ENCODE measurements around the gene PAK4. TPM values are rescaled to one million over a fixed set of nuclear protein-coding genes. Genes with fewer than 3 reads are reported as not detected.

Gene PAK4
- polyA plus RNA-seq, 2 donors: 39.8 to 43.1 TPM

DNA sequence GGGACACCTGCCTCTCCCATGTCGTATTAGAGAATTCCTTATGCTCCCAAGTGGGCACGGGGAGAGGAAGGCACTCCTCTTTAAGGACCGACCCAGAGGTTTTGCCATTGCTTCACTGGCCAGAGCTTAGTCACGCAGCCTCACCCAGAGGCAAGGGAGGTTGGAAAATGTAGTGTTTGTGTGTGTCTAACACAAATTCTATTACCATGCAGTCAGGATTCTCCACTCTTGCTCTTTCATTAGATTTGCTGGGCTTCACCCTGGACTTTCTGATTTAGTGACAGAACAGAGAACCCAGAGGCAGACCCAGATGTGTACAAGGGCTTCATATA, 56.6 kb downstream of the PAK4 start:
- H3K4me1 ChIP-seq (ENCODE audit: control insufficient read depth in 2 of 2, insufficient read depth in 2 of 2, low read length in 1 of 2): no peaks in the 10 kb centered on the region
- no peaks in the 10 kb centered on the region for H3K9me3 ChIP-seq (ENCODE audit: control insufficient read depth in 2 of 2, insufficient read depth in 1 of 2, low read depth in 1 of 2, low read length in 1 of 2)
- no peak overlapping the region for H3K27ac ChIP-seq (ENCODE audit: low read depth in 2 of 2, low read length in 1 of 2)
- WGBS, 2 donors: 73 to 78% methylated on average over 4 of the region's 4 CpGs
- H3K4me3 ChIP-seq (ENCODE audit: low read depth in 1 of 2, low read length in 2 of 2): no peak overlapping the region
- peaks cover 11 to 26% of the 10 kb centered on the region in 2 donors for H3K36me3 ChIP-seq (ENCODE audit: control insufficient read depth in 2 of 2, insufficient read depth in 2 of 2, low read length in 1 of 2)
- no peaks in the 10 kb centered on the region for H3K27me3 ChIP-seq (ENCODE audit: control insufficient read depth in 1 of 2, insufficient read depth in 2 of 2, low read length in 2 of 2)

DNA sequence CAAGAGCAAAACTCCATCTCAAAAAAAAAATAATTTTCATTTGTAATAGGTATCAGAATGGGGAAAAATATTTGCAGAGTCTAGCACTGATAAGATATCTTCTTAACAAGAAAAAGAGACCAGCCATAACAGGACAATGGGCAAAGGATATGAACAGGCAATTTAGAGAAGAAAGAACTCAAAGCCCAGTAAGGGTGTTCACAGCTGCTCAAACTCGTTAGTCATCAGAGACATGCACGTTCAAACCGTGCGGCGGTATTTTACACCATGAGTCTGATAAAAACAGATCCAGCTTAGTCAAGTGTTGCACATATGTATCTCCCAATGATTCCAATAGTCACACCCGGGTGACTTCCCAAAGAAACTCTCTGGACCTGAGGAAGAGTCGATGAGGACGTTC, 57.5 kb downstream of the PAK4 start:
- Histone ChIP-seq H3K4me1 (ENCODE audit: control insufficient read depth in 2 of 2, insufficient read depth in 2 of 2, low read length in 1 of 2) (no peaks in the 10 kb centered on the region), H3K36me3 (ENCODE audit: control insufficient read depth in 2 of 2, insufficient read depth in 2 of 2, low read length in 1 of 2) (peaks cover 6 to 18% of the 10 kb centered on the region in 2 donors), H3K9me3 (ENCODE audit: control insufficient read depth in 2 of 2, insufficient read depth in 1 of 2, low read depth in 1 of 2, low read length in 1 of 2) (no peaks in the 10 kb centered on the region), H3K27ac (ENCODE audit: low read depth in 2 of 2, low read length in 1 of 2) (no peak overlapping the region), H3K27me3 (ENCODE audit: control insufficient read depth in 1 of 2, insufficient read depth in 2 of 2, low read length in 2 of 2) (no peaks in the 10 kb centered on the region), H3K4me3 (ENCODE audit: low read depth in 1 of 2, low read length in 2 of 2) (no peak overlapping the region)
- WGBS, 2 donors: 74 to 81% methylated on average over 8 of the region's 8 CpGs

DNA sequence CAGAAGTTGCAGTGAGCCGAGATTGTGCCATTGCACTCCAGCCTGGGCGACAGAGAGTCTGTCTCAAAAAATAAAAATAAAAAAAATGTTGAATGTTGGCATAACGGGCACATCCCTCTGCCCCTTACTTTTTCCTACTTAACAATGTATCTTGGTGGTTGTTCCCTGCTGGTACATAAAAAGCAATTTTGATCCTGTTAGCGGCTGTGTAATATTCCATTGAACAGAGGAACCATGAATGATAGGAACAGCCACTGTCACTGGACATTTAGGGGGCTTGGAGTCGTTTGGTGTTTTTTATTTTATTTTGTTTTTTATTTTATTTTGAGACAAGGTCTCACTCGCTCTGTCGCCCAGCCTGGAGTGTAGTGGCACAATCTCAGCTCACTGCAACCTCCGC, 60.8 kb downstream of the PAK4 start:
- Histone ChIP-seq H3K9me3 (ENCODE audit: control insufficient read depth in 2 of 2, insufficient read depth in 1 of 2, low read depth in 1 of 2, low read length in 1 of 2) (no peaks in the 10 kb centered on the region), H3K27ac (ENCODE audit: low read depth in 2 of 2, low read length in 1 of 2) (no peak overlapping the region), H3K4me1 (ENCODE audit: control insufficient read depth in 2 of 2, insufficient read depth in 2 of 2, low read length in 1 of 2) (no peaks in the 10 kb centered on the region), H3K27me3 (ENCODE audit: control insufficient read depth in 1 of 2, insufficient read depth in 2 of 2, low read length in 2 of 2) (no peaks in the 10 kb centered on the region), H3K4me3 (ENCODE audit: low read depth in 1 of 2, low read length in 2 of 2) (no peak overlapping the region), H3K36me3 (ENCODE audit: control insufficient read depth in 2 of 2, insufficient read depth in 2 of 2, low read length in 1 of 2) (no peaks in the 10 kb centered on the region)
- WGBS, 2 donors: 88 to 94% methylated on average over 8 of the region's 8 CpGs

DNA sequence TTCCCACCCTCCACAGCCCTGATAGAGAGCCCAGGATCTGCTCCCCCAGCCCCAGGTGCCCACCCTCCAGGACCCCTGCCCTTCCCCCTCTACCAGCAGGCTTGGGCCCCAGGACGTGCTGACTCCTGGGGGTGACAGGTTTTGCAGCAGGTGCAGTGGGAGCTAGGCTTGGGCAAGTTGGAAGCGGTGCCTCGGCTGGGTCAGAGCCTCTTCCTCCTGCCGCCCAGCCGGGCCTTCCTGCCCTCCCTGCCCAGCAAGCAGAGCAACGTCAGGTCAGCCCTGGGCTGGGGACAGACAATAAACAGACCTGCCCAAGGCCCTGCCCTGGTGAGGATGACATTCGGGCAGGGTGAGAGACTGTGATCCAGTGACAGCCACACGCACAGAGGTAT, 62.0 kb downstream of the PAK4 start:
- Histone ChIP-seq H3K4me3 (ENCODE audit: low read depth in 1 of 2, low read length in 2 of 2) (no peak overlapping the region), H3K9me3 (ENCODE audit: control insufficient read depth in 2 of 2, insufficient read depth in 1 of 2, low read depth in 1 of 2, low read length in 1 of 2) (no peaks in the 10 kb centered on the region), H3K27ac (ENCODE audit: low read depth in 2 of 2, low read length in 1 of 2) (peak overlapping the region; percentile 69 to 88), H3K4me1 (ENCODE audit: control insufficient read depth in 2 of 2, insufficient read depth in 2 of 2, low read length in 1 of 2) (no peaks in the 10 kb centered on the region), H3K36me3 (ENCODE audit: control insufficient read depth in 2 of 2, insufficient read depth in 2 of 2, low read length in 1 of 2) (no peaks in the 10 kb centered on the region), H3K27me3 (ENCODE audit: control insufficient read depth in 1 of 2, insufficient read depth in 2 of 2, low read length in 2 of 2) (no peaks in the 10 kb centered on the region)
- 27 to 40% methylated on average over 8 of the region's 8 CpGs for WGBS, 2 donors

DNA sequence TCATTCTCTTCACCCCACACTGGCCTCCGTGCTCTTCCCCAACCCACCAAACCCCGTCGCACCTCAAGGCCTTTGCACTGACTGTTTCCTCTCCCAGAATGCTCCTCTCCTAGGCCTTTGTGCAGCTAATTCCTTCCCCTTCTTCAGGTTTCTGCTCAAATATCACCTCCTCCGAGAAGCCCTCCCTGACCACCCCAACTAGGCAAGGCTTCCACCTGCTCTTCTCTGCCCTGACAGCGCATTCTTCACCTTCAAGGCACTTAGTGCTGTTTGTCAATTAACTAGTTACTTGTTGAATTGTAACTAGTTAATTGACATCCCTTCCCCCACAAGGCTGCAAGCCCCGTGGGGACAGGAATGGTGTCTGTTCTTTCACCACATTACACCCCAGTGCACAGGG, 63.4 kb downstream of the PAK4 start:
- WGBS, 2 donors: 66 to 67% methylated on average over 6 of the region's 6 CpGs

DNA sequence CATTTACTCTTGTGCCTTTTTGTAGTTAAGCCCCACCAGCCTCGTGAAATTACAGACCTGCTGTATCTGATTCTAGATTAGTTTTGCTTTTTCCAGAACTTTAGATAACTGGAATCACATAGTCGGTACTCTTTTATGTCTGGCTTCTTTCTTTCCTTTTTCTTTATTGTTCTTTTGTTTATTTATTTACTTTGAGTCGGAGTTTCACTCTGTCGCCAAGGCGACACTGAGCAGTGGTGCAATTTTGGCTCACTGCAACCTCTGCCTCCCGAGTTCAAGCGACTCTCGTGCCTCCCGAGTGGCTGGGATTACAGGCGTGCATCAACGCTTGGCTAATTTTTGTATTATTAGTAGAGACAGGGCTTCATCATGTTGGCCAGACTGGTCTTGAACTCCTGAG, 65.2 kb downstream of the PAK4 start:
- Histone ChIP-seq H3K4me1 (ENCODE audit: control insufficient read depth in 2 of 2, insufficient read depth in 2 of 2, low read length in 1 of 2) (peaks cover 0 to 5% of the 10 kb centered on the region in 2 donors), H3K36me3 (ENCODE audit: control insufficient read depth in 2 of 2, insufficient read depth in 2 of 2, low read length in 1 of 2) (no peaks in the 10 kb centered on the region), H3K9me3 (ENCODE audit: control insufficient read depth in 2 of 2, insufficient read depth in 1 of 2, low read depth in 1 of 2, low read length in 1 of 2) (no peaks in the 10 kb centered on the region), H3K27ac (ENCODE audit: low read depth in 2 of 2, low read length in 1 of 2) (no peak overlapping the region), H3K27me3 (ENCODE audit: control insufficient read depth in 1 of 2, insufficient read depth in 2 of 2, low read length in 2 of 2) (no peaks in the 10 kb centered on the region), H3K4me3 (ENCODE audit: low read depth in 1 of 2, low read length in 2 of 2) (no peak overlapping the region)
- WGBS, 2 donors: 32 to 43% methylated on average over 11 of the region's 11 CpGs

More for the DNA sequence above, 63.4 kb downstream of the PAK4 start:
- Histone ChIP-seq H3K27me3 (ENCODE audit: control insufficient read depth in 1 of 2, insufficient read depth in 2 of 2, low read length in 2 of 2) (no peaks in the 10 kb centered on the region), H3K4me1 (ENCODE audit: control insufficient read depth in 2 of 2, insufficient read depth in 2 of 2, low read length in 1 of 2) (peaks cover 0 to 5% of the 10 kb centered on the region in 2 donors), H3K27ac (ENCODE audit: low read depth in 2 of 2, low read length in 1 of 2) (no peak overlapping the region), H3K4me3 (ENCODE audit: low read depth in 1 of 2, low read length in 2 of 2) (no peak overlapping the region), H3K9me3 (ENCODE audit: control insufficient read depth in 2 of 2, insufficient read depth in 1 of 2, low read depth in 1 of 2, low read length in 1 of 2) (no peaks in the 10 kb centered on the region), H3K36me3 (ENCODE audit: control insufficient read depth in 2 of 2, insufficient read depth in 2 of 2, low read length in 1 of 2) (no peaks in the 10 kb centered on the region)

DNA sequence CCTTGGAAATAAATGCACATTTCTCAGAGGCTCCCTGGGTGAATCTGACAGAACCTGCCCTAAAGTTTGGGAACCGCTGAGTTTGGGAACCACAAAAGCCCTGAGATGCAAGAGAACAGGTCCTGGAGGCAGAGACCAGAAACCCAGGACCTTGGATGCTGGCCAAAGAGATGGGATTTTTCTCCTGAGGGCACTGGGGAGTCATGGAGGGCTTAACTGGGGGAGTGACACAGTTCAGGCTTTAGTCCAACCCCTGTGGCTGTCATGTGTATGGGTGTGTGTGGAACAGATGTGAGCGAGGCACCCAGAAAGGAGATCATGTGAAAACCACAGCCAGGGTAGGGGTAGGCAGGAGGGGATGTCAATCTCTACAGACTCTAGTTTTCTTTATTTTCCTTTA, 67.3 kb downstream of the PAK4 start:
- Histone ChIP-seq H3K27ac (ENCODE audit: low read depth in 2 of 2, low read length in 1 of 2) (no peak overlapping the region), H3K9me3 (ENCODE audit: control insufficient read depth in 2 of 2, insufficient read depth in 1 of 2, low read depth in 1 of 2, low read length in 1 of 2) (no peaks in the 10 kb centered on the region), H3K27me3 (ENCODE audit: control insufficient read depth in 1 of 2, insufficient read depth in 2 of 2, low read length in 2 of 2) (no peaks in the 10 kb centered on the region), H3K36me3 (ENCODE audit: control insufficient read depth in 2 of 2, insufficient read depth in 2 of 2, low read length in 1 of 2) (no peaks in the 10 kb centered on the region), H3K4me1 (ENCODE audit: control insufficient read depth in 2 of 2, insufficient read depth in 2 of 2, low read length in 1 of 2) (peaks cover 0 to 13% of the 10 kb centered on the region in 2 donors), H3K4me3 (ENCODE audit: low read depth in 1 of 2, low read length in 2 of 2) (no peak overlapping the region)
- WGBS, 2 donors: 67 to 79% methylated on average over 2 of the region's 2 CpGs

DNA sequence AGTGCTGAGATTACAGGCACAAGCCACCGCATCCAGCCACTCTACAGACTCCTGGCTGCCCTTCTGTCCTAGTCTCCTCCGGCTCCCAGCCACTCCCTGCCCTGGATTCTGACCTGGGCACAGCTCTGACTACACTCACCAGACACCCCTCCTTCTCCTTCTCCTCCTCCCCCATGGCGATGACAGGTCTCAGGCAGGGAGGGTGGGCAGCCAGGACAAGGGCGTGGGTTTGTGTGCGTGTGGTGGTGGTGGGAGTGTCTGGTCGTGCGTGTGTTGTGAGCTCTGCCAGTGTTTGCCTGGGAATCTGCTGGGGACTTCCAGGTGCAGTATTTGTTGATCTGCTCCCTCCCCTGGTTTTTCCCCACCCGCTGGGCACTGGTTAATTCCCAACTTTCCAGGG, 68.2 kb downstream of the PAK4 start:
- Histone ChIP-seq H3K9me3 (ENCODE audit: control insufficient read depth in 2 of 2, insufficient read depth in 1 of 2, low read depth in 1 of 2, low read length in 1 of 2) (peaks cover 0 to 1% of the 10 kb centered on the region in 2 donors), H3K36me3 (ENCODE audit: control insufficient read depth in 2 of 2, insufficient read depth in 2 of 2, low read length in 1 of 2) (no peaks in the 10 kb centered on the region), H3K4me3 (ENCODE audit: low read depth in 1 of 2, low read length in 2 of 2) (no peak overlapping the region), H3K27me3 (ENCODE audit: control insufficient read depth in 1 of 2, insufficient read depth in 2 of 2, low read length in 2 of 2) (no peaks in the 10 kb centered on the region), H3K4me1 (ENCODE audit: control insufficient read depth in 2 of 2, insufficient read depth in 2 of 2, low read length in 1 of 2) (peaks cover 0 to 13% of the 10 kb centered on the region in 2 donors), H3K27ac (ENCODE audit: low read depth in 2 of 2, low read length in 1 of 2) (peak overlapping the region; percentile 24 to 45)
- WGBS, 2 donors: 26 to 33% methylated on average over 8 of the region's 8 CpGs

DNA sequence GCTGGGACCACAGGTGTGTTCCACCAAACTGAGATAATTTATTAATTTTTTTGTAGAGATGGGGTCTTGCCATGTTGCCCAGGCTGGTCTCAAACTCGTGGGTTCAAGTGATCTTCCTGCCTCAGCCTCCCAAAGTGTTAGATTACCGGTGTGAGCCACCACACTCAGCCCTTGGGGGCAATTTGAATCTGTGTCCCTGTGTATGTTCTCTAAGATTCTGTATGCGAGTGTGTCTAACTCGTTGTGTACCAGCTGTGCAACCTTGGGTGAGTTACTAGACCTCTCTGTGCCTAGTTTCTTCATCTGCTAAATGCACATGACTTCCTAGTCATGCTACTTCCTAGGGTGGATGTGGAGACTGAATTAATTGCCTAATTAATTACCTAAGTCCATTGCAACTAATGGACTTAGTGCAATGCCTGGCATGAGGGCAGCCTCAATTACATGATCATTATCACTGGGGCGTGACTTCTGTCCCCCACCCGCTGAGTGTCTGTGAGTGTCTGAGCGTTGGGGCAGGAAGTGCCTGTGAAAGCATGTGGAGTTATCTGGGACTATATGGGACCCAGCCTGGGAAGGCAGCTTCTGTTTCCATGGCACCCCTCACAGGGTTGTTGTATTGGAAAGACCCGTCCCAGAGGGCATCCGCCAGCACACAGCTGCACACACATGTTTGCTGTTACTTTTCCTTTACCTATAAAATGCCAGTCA, 69.4 kb downstream of the PAK4 start:
- Histone ChIP-seq H3K36me3 (ENCODE audit: control insufficient read depth in 2 of 2, insufficient read depth in 2 of 2, low read length in 1 of 2) (peaks cover 0 to 1% of the 10 kb centered on the region in 2 donors), H3K4me1 (ENCODE audit: control insufficient read depth in 2 of 2, insufficient read depth in 2 of 2, low read length in 1 of 2) (peaks cover 0 to 15% of the 10 kb centered on the region in 2 donors), H3K9me3 (ENCODE audit: control insufficient read depth in 2 of 2, insufficient read depth in 1 of 2, low read depth in 1 of 2, low read length in 1 of 2) (peaks cover 0 to 4% of the 10 kb centered on the region in 2 donors), H3K27me3 (ENCODE audit: control insufficient read depth in 1 of 2, insufficient read depth in 2 of 2, low read length in 2 of 2) (no peaks in the 10 kb centered on the region), H3K4me3 (ENCODE audit: low read depth in 1 of 2, low read length in 2 of 2) (no peak overlapping the region), H3K27ac (ENCODE audit: low read depth in 2 of 2, low read length in 1 of 2) (peak overlapping the region; percentile 79 to 83)
- WGBS, 2 donors: 45 to 46% methylated on average over 9 of the region's 9 CpGs

DNA sequence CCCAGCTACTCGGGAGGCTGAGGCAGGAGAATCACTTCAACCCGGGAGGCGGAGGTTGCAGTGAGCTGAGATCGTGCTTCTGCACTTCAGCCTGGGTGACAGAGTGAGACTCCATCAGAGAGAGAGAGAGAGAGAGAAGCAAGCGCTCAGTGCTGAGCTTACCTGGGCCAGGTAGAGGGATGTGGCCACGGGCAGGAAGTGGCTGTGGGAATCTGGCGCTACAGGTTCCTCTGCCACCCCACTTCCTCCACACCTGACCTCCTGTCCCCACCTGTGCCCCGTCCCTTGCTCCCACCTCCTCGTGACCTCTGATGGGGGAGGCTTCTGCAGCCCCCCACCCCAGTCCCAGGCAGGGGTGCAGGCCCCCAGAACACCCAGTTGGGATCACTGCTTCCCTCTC, 70.2 kb downstream of the PAK4 start:
- Histone ChIP-seq H3K27me3 (ENCODE audit: control insufficient read depth in 1 of 2, insufficient read depth in 2 of 2, low read length in 2 of 2) (no peaks in the 10 kb centered on the region), H3K4me1 (ENCODE audit: control insufficient read depth in 2 of 2, insufficient read depth in 2 of 2, low read length in 1 of 2) (peaks cover 0 to 16% of the 10 kb centered on the region in 2 donors)
- WGBS, 2 donors: 42 to 44% methylated on average over 8 to 9 of the region's 9 CpGs

More for the DNA sequence above, 70.2 kb downstream of the PAK4 start:
- Histone ChIP-seq H3K27ac (ENCODE audit: low read depth in 2 of 2, low read length in 1 of 2) (peak overlapping the region; percentile 79 to 83), H3K36me3 (ENCODE audit: control insufficient read depth in 2 of 2, insufficient read depth in 2 of 2, low read length in 1 of 2) (peaks cover 0 to 6% of the 10 kb centered on the region in 2 donors), H3K9me3 (ENCODE audit: control insufficient read depth in 2 of 2, insufficient read depth in 1 of 2, low read depth in 1 of 2, low read length in 1 of 2) (peaks cover 0 to 6% of the 10 kb centered on the region in 2 donors), H3K4me3 (ENCODE audit: low read depth in 1 of 2, low read length in 2 of 2) (peak overlapping the region; percentile 16 to 19)
